ENCODE measurements around the gene TAS2R30. TPM values are rescaled to one million over a fixed set of nuclear protein-coding genes. Genes with fewer than 3 reads are reported as not detected.
A peak's percentile ranks its signal among the peaks of the same experiment; 100 is the strongest.

Gene TAS2R30
- total RNA-seq, 1 experiment from 2014 or later, result 1.4 TPM

GRCh38 chr12:11144297-11144696 is 9.9 kb upstream of the TAS2R30 start:
- ATAC-seq (no peak), DNase-seq (ENCODE audit: low spot score) (no peak)
- Mint-ChIP-seq H3K27me3 (ENCODE audit: low read depth) (no peaks in the 10 kb centered on the region), H3K27ac (no peak overlapping the region), H3K4me3 (no peak overlapping the region), H3K9me3 (peaks cover 33% of the 10 kb centered on the region), H3K4me1 (peaks cover 14% of the 10 kb centered on the region), H3K36me3 (peaks cover 47% of the 10 kb centered on the region)
- ChIA-PET POLR2A (no interaction called here), CTCF (no interaction called here)
- TF ChIP-seq CBFB (CRISPR knock-in tag; IDR thresholded peaks at IDR 0.05; ENCODE audit: low read depth) (no peak), IRF2 (CRISPR knock-in tag; IDR thresholded peaks at IDR 0.05; ENCODE audit: borderline replicate concordance, low read depth) (no peak), SMAD3 (CRISPR knock-in tag; IDR thresholded peaks at IDR 0.05; ENCODE audit: borderline replicate concordance) (no peak), SP1 (CRISPR knock-in tag; conservative IDR thresholded peaks at IDR 0.05) (no peak), TEAD4 (CRISPR knock-in tag; IDR thresholded peaks at IDR 0.05) (no peak), ZNF396 (CRISPR knock-in tag; IDR thresholded peaks at IDR 0.05; ENCODE audit: borderline replicate concordance) (no peak), AR (CRISPR knock-in tag; IDR thresholded peaks at IDR 0.05) (no peak)

GRCh38 chr12:11143352-11143751 is 8.9 kb upstream of the TAS2R30 start:
- ATAC-seq (no peak), DNase-seq (ENCODE audit: low spot score) (no peak)
- no peak overlapping the region for H3K27ac Mint-ChIP-seq
- peaks cover 45% of the 10 kb centered on the region for H3K36me3 Mint-ChIP-seq
- peaks cover 14% of the 10 kb centered on the region for H3K4me1 Mint-ChIP-seq
- H3K27me3 Mint-ChIP-seq (ENCODE audit: low read depth), result no peaks in the 10 kb centered on the region
- no peak overlapping the region for H3K4me3 Mint-ChIP-seq
- H3K9me3 Mint-ChIP-seq, result peaks cover 30% of the 10 kb centered on the region
- POLR2A ChIA-PET, result no interaction called here
- CTCF ChIA-PET, result no interaction called here
- TF ChIP-seq PREB (CRISPR knock-in tag; IDR thresholded peaks at IDR 0.05; ENCODE audit: borderline replicate concordance) (no peak), NR3C1 (CRISPR knock-in tag; conservative IDR thresholded peaks at IDR 0.05; ENCODE audit: low read depth) (no peak), E2F5 (CRISPR knock-in tag; IDR thresholded peaks at IDR 0.05) (no peak), ATF3 (CRISPR knock-in tag; conservative IDR thresholded peaks at IDR 0.05) (no peak)

- POLR2A ChIA-PET, result no interaction called here
- Mint-ChIP-seq H3K36me3 (peaks cover 13% of the 10 kb centered on the region), H3K4me3 (no peak overlapping the region), H3K27ac (no peak overlapping the region), H3K9me3 (peaks cover 3% of the 10 kb centered on the region; the same call in 1 of the 2 replicates), H3K27me3 (ENCODE audit: low read depth) (no peaks in the 10 kb centered on the region), H3K4me1 (peaks cover 4% of the 10 kb centered on the region; the same call in 1 of the 2 replicates)
- CTCF ChIA-PET, result no interaction called here
- DNase-seq (ENCODE audit: low spot score) (no peak), ATAC-seq (no peak)
- TF ChIP-seq TCF7 (CRISPR knock-in tag; IDR thresholded peaks at IDR 0.05; ENCODE audit: low read depth), result no peak
Measured at GRCh38 chr12:11136075-11136474, 1.6 kb upstream of the TAS2R30 start.

GRCh38 chr12:11133816-11134215 is 628 bp downstream of the TAS2R30 start:
- ChIA-PET POLR2A (no interaction called here), CTCF (no interaction called here)
- DNase-seq (ENCODE audit: low spot score) (no peak), ATAC-seq (no peak)
- Mint-ChIP-seq H3K4me3 (no peak overlapping the region), H3K4me1 (peaks cover 4% of the 10 kb centered on the region; the same call in 1 of the 2 replicates), H3K9me3 (no peaks in the 10 kb centered on the region), H3K27ac (peak overlapping the region; percentile 42; the same call in 1 of the 2 replicates), H3K27me3 (ENCODE audit: low read depth) (no peaks in the 10 kb centered on the region), H3K36me3 (peaks cover 5% of the 10 kb centered on the region; the same call in 1 of the 2 replicates)
- TF ChIP-seq NFYB (CRISPR knock-in tag; conservative IDR thresholded peaks at IDR 0.05; ENCODE audit: low read depth), result no peak
- no peak for TF ChIP-seq FOXP4 (CRISPR knock-in tag; IDR thresholded peaks at IDR 0.05)
- TF ChIP-seq ZNF219 (CRISPR knock-in tag; IDR thresholded peaks at IDR 0.05; ENCODE audit: borderline replicate concordance), result no peak
- no peak for TF ChIP-seq ESRRA (CRISPR knock-in tag; IDR thresholded peaks at IDR 0.05; ENCODE audit: borderline replicate concordance)
- no peak for TF ChIP-seq CREB1 (CRISPR knock-in tag; IDR thresholded peaks at IDR 0.05)
- no peak for TF ChIP-seq ZNF671 (CRISPR knock-in tag; IDR thresholded peaks at IDR 0.05)
- no peak for TF ChIP-seq CTCF (IDR thresholded peaks at IDR 0.05)
- no peak for TF ChIP-seq SP1 (CRISPR knock-in tag; conservative IDR thresholded peaks at IDR 0.05)
- no peak for TF ChIP-seq ERG (CRISPR knock-in tag; IDR thresholded peaks at IDR 0.05)
